H4 (cell line): ENCODE data around the gene OGFR. TPM values are rescaled to one million over a fixed set of nuclear protein-coding genes. Genes with fewer than 3 reads are reported as not detected.

Experiments used
- DNase-seq: peaks from one replicate; pipeline ENCODE4 v3.0.0-alpha.2; 2015; ENCODE audit warnings: low spot score
- total RNA-seq: library from RNA; depleted of rRNA; stranded (reverse); fragments of >200 nt; shearing (Covaris generic); gene quantifications from 2 replicates; pipeline ENCODE4 v1.2.3, GENCODE V29; 2014

Gene OGFR
- total RNA-seq, 1 experiment from 2014 or later, result 30.9 TPM

DNA sequence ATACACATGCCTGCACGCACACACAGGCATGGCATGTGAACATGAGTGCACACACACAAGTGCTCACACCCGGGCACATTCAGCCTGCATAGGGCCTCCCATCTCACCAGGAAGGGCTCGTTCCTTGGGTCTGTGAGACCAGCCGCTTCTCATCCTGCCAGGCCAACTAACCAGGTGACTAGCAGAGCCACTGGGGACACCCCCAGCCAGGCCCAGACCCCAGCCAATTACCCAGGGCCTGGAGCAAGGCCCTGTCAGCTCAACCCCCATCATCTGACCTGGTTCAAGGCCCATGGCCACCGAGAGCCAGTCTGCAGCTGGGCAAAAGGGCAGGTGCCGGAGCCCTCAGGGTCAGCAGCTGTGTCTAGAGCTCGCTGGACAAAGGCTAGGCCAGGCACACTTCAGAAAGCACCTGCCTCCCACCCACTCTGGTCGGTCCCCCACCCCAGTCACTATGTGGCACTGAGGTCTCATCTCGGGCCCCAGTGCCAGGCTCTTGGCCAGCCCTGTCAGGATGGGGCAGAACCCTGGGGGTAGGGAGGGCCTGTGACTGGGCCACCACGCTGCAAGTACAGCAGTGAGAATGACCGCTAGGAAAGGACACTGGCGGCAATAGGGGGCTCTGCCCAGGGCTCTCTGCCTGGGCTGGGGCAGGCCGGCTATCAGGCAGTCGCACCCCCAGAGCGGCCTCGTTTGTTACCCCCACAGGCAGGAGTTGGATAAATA lies 35.1 kb upstream of the OGFR start:
- DNase-seq, result no peak

DNA sequence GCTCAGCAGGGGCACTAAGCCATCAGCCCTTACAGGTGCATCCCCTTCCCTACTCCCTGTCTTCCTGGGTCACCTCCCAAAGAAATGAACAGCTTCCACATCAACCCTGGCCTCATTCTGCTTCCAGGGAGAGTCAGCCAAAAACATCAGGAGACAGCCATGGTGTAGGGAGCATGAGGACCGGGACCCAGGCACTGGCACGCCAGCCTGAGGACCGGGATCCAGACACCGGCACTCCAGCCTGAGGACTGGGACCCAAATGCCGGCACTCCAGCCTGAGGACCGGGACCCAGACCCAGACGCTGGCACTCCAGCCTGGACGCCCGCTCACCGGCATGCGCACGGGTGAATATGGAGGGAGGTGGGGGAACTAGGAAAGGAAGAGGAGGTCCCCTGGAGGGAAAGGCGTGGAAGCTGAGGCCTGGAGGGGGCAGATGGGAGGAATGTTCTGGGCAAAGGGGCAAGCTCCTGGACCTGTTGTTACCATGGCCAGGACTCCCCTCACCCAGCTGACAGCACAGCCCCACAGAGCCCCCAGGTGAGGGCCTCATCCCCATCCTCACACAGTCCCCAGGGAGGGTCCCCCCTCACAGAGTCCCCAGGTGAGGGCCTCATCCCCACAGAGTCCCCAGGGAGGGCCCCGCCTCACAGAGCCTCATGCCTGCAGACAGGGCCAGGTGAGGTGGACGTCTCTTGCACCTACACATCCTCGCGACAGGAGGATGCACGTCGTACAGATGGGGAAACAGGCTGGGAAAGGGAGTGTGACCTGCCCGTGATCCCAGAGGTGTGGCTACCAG lies 34.3 kb upstream of the OGFR start:
- DNase-seq, result no peak

DNA sequence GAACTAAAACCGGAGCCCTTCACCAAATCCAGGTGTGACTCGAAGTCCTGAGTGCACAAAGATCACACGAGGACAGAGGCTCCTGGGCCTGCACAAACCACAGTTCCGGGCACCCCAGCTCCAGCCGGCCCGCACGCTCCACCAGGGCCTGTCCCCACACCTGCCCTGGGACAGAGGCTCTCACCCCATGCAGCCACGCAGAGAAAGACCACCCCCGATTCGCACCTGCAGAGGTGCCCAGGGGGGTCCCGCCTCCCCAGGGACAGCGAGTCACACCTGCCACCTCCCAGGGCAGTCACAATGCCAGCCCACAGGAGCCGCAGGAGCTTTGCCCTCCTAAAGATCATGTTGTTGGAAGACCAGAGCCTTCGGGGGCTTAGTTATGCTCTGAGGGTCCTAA lies 33.7 kb upstream of the OGFR start:
- DNase-seq, result no peak

DNA sequence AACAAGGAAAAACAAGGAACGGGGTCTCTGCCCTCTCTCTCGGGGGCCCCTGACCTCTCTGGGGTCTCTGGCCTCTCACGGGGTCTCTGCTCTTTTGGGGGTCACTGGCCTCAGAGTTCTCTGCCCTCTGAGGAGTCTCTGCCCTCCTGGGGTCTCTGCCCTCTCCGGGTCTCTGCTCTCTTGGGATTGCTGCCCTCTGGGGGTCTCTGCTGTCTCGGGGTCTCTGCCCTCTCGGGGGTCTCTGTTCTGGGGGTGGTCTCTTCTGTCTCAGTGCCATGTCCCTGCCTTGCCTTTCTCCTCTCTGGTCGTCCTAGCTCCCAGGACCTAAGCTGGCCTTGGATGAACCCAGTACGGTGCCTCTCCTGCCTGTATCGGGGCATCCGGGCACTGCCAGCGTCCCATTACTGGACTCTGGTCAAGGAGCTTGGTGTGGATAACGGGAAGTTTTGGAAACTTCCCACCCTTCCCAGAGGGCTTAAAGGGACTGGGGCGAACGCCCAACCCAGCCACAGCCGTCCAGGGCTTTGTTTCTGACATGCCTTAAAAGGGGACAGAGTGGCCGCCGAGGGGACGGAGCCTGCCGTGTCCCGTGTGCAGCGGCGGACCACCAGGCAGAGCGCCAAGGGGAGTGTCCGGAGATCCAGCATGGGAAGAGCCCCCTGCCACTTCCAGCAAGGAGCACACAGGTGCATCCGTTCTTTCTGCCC lies 33.1 kb upstream of the OGFR start:
- no peak for DNase-seq

DNA sequence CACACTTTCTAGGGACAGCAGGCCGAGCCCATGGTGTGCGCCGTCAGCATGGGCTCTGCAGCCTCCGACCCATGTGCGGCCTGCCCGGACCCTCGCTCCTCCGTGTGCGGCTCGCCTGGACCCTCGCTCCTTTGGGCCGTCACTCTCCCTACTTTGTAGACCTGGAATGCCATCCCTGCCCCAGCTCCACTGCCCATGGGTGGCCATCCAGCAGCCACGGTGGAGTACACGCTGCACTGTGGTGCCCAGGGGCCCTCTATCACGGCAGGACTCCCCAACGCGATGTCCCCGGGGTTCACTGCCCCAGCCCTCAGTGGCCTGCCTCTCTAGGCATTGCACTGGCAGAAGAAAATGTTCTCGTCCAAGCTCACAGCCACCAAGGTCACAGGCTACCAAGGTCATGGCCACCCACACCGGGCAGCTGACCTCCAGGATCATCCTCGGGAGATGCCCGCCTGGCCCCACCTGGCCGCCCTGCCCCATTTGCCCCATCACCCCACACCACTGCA lies 32.5 kb upstream of the OGFR start:
- DNase-seq, result no peak

DNA sequence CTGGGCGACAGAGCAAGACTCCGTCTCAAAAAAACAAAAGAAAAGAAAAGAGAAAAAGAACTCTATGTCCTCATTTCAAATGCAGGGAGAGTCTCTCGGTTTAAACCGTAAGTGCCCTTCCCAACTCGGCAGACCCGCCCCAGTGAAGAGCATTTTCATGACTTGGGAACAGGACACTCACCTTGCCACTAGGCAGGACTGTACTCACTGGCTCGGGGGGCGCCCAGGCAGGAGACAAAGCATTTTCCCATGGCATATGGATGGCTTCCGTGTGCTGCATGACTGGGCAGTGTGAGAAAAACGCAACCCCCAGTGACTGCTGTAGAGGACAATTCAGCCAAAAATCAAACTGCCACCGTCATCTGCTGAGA lies 32.0 kb upstream of the OGFR start:
- no peak for DNase-seq

DNA sequence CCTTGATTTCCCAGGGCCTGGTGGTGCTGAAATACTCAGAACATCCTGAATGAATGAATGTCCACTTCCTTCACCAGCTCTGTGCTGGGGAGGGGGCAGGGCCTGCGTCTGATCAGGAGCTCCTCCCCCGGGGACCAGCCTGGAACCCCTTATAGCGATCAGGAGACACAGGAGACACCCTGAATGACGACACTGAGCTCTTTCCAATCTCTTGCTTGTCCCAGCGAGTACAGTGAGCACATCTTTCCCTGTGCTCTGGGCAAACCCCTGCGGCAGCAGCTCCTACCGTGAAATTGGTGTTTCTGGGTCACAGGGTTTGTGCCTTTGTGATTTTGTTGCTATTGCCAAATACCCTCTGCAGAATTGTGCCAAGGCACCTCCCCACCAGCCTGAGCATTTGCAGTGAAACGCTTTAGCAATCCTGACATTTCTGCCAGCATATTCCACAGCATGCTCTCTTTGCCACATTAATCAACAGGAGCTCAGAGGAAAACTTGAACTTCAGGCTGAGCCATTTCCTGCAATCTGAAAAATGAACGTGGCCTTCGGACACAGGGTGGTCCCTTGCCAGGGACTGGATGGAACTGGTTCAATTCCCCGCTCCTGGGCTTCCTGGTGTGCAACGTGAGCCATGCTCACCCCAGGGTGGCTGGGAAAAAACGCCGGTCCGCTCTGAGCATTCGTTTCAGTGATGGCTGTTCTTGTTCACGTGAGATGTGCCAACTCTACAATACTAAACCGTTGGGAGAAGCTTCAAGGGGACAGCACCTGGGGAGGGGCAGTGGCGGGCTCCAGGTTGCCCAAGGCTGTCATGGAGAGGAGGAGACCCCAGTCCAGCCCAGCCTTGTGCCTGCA lies 31.4 kb upstream of the OGFR start:
- DNase-seq, result no peak

DNA sequence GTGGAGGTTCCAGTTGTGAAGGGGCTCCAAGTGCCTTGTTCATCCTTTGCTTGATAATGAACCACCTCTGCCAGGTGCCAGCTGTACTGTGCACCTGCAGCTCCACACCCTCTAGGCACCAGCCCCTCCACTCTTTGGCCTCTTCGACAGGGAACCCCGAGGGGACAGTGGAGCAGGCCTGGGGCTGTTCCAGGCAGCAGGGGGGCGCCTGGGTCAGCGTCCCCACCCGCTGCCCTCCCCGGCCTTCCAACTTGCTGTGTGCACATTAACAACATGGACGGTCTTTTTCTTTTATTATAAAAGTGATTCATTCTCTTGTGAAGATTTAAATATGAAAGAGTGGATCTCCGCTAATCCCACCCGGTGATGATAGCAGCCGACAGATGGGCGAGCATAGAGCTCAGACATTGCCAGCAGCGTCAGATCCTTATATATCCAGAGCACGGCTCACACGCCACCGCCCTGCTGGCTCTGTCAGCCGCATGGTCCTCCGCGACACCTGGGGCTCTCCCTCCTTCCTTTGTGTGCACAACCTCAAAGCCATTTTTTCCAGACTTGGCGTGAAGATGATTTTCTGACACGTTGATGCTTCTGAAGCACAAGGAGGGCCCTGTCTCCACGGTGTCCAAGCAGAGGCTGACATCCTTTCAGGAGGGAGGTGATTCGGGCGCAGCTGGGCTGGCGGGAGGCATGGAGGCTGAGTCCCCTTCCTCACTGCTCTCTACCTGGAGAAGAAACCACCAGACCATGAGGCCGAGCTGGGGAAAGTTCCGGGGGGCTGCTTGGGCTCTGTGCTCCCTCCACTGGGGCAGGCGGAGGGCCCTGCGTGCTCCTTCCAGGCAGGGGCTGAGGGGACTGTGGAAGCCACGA lies 30.6 kb upstream of the OGFR start:
- no peak for DNase-seq

DNA sequence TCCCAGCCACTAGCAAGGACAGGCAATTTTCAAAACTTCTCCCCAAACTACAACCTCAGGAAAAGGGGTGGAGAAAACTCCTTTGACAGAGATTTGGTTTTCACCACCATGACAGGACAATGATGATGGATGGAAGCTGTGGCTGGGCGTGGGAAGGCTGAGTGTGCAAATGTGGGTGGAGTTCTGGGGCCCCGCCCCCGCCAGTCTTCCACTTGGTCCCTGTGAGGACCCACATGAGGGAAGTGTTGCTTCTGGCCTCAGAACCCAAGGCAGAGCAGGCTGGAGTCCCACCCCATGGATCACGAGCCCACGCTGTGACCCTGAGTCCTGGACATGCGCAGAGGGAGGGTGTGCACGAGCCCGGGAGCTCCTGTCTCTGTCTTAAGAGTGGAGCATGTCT lies 29.9 kb upstream of the OGFR start:
- DNase-seq, result no peak

DNA sequence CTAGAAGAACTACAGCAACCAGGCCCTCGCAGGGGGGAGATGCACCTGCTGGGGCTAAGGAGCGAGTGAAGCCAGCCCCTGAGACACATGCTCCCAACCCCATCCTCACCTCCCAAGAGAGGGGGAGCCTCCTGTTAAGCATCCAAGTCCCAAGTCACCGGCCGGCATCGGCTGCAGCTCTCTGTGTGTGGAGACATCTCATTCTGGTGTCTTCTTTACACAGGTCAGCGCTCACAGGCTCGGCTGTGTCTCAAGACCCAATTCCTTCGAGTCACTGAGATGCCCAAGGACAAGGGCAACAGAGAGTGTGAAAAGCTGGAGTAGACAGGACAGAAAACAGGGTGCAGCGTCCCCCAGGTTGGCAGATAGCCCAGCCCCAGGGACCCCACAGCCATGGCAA lies 29.4 kb upstream of the OGFR start:
- DNase-seq, result no peak

DNA sequence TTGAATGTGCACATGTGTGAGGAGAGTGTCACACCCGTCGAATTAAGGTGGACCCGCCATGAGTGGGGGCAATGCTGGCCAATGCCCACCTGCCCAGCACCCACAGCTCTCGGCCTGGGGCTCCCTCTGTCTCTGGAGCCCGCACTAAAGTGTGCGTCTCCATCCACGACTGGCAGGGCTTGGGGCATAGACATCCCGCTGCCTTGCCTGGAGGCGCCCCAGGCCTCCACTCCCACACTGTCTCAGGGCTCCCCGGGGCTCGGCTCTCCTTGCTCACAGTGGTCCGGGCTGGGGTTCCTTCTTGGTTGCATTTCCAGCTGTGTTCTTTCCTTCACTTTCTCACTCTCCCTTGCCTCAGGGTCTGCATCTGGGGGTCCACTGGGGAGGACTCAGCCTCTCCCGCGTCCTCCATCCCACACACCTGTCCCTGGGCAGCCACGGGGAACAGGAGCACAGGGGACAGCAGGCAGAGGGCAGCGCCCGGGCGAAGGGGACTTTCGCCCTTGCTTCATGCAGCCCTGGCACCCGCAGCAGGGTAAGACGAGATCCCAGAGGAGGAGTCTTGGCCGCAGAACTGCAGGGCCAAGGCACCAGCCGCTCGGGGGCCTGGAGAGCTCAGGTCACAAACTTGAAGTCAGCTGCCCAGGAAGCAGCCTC lies 28.5 kb upstream of the OGFR start:
- DNase-seq, result no peak

DNA sequence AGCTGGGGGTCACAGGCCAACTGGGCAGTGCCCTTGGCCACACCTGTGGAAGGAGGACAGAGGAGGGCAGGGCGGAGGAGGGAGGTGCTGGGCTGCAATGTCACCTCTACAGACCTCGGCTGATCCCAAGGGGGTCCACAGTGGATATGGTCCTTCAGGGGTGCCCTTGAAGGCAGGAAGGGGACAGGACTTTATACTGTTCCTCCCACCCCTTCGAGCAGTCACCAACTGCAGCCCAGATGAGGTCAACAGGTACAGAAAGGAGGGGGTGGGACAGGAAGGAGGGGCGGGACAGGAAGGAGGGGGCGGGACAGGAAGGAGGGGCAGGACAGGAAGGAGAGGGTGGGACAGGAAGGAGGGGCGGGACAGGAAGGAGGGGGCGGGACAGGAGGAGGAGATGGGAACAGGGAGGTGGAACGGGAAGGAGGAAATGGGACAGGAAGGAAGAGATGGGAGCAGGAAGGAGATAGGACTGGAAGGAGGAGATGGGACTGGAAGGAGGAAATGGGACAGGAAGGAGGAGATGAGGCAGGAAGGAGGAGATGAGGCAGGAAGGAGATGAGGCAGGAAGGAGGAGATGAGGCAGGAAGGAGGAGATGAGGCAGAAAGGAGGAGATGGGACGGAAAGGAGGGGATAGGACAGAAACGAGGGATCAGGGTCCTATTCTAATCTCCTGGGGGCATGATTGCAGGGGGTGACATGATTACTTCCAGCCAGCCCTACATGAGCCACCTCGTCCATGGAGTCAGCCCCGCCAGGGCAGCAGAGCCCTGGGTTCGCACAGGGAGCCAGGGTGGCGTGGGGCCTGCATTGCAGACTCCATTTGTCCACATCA lies 27.7 kb upstream of the OGFR start:
- DNase-seq, result peak; percentile 56

DNA sequence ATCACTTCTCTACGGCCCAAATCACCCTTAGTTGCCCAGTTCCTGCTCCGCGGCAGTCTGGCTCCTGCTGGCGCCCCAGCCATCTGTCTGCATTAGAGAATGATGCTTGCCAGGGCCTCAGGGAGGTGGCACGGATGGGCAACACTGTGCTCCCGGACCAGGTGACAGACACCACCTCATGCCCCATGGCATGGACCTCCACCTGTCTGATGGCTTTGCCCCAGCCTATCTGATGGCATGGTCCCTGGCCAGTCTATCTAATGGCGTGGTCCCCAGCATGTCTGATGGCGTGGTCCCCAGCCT lies 27.2 kb upstream of the OGFR start:
- no peak for DNase-seq

DNA sequence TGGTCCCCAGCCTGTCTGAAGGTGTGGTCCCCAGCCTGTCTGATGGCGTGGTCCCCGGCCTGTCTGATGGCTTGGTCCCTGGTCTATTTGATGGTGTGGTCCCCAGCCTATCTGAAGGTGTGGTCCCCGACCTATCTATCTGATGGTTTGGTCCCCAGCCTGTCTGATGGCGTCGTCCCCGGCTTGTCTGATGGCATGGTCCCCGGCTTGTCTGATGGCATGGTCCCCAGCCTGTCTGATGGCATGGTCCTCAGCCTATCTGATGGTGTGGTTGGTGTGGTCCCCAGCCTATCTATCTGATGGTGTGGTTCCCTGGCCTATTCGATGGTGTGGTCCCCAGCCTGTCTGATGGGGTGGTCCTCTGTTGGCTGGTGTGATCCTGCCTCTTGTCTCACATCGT lies 26.6 kb upstream of the OGFR start:
- DNase-seq, result no peak

DNA sequence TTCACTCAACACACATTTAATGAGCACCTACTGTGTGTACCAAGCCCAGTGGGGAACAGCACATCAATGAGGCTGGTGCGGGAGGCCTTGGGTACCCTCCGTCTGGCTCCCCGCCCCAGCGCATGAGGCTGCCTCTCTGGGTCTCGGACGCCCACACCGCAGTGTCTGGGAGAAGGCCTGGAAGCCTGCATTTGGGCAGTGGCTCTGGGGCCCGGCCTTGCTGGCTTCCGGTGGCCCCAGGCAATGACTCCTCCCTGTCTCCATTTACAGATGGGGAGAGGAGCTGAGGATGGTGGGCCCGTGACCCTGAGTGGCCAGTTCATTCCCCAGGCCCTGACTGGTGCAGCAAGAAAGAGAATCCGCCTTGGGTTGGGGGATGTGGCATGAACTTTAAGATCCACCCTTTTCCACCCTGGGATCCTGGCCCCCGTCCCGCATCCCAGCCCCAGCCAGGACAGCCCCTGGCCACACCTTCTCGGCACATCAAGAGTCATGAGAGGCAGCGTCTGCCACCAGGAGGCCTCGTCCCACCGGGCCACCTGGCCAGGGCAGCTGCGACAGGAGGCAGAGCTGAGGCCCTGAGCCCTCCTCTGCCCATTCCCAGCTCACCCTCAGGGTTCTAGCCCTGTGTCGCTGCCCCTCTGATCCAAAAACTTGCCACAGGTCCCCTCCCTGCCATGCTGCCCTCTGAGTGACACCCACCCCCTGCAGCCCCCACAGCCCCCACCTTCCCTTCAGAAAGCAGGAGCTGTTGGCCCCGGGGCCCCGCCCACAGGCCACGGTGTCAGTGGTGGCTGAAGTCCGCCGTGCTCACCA lies 25.8 kb upstream of the OGFR start:
- no peak for DNase-seq

DNA sequence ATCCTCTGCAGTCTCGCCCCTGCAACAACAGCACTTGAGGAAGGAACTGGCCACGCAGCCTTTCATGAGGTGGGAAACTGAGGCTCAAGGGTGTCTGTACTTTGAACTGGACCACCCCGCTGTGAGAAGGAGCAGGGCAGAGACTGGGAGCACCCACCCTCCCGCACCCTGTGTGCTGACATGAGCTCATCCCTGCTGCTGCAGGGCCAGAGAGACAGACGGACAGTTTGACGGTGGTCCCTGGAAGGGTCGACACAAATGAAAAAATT lies 25.3 kb upstream of the OGFR start:
- no peak for DNase-seq

DNA sequence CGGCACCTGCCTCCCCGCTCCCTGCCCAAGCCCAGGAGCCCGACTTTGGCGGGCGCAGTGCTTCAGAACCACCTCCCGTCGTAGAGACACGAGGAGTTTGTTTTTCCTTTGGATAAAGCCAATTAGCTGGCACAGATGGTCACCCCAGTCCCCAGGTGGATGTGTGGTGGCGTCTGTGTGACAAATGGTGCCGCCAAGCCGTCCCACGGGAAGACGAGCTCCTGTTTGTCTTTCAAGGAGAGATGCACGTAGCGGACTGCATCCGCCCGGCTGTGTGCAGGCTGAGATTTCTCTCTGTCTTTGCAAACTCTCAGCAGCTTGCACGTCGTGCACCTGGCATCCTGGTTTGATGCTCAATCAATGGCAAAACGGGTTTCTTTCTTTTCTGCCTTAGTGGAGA lies 24.4 kb upstream of the OGFR start:
- no peak for DNase-seq

DNA sequence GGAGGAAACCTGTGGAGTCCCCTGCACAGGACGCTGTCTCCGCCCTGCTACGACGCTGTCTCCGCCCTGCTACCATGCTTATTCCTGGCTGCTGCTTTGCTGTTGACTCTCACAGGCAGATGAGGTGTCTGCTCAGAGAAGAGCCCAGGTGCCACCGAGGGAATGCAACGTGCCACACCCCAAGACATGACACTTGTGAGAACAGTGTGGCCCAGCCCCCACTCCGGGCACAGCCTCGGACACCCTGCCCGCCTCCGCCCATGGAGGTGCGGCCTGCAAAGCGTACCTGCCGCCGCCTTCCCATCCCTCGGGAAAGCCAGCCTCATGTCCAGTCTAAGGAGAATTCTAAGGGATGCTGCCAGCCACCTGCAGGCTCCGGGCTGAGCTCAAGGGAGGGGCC lies 23.9 kb upstream of the OGFR start:
- no peak for DNase-seq
